ENCODE results near the gene FYCO1. TPM values are rescaled to one million over a fixed set of nuclear protein-coding genes. Genes with fewer than 3 reads are reported as not detected.

Gene FYCO1
- total RNA-seq, 3 donors from 2014 or later (not counting 1 experiment from before 2014, with no cell fraction given), result 23.0 to 28.4 (median 27.5) TPM

- no peak overlapping the region for H3K27ac ChIP-seq (ENCODE audit: low read length)
- Mint-ChIP-seq H3K9me3 (peaks cover 0 to 3% of the 10 kb centered on the region in 2 donors), H3K4me1 (peaks cover 0 to 6% of the 10 kb centered on the region in 2 donors), H3K4me3 (no peak overlapping the region), H3K27ac (no peak overlapping the region), H3K27me3 (ENCODE audit: low read depth in 2 of 2) (peaks cover 27 to 53% of the 10 kb centered on the region in 2 donors), H3K36me3 (no peaks in the 10 kb centered on the region)
- H3K4me1 ChIP-seq (ENCODE audit: control insufficient read depth, insufficient read depth, low read length), result no peaks in the 10 kb centered on the region
- WGBS (ENCODE audit: insufficient coverage), result 75% methylated on average over 3 of the region's 3 CpGs
- H3K4me3 ChIP-seq (ENCODE audit: low read length), result no peak overlapping the region
- no peaks in the 10 kb centered on the region for H3K27me3 ChIP-seq (ENCODE audit: control insufficient read depth, insufficient read depth, low read length)
- ATAC-seq, result no peak
- no peaks in the 10 kb centered on the region for H3K36me3 ChIP-seq (ENCODE audit: control insufficient read depth, insufficient read depth, low read length)
- intact Hi-C loops (cut with micrococcal nuclease), result no loop called here
- H3K9me3 ChIP-seq (ENCODE audit: control insufficient read depth, insufficient read depth, low read length), result peaks cover 3% of the 10 kb centered on the region
- DNase-seq, result no peak
- TF ChIP-seq CTCF (IDR thresholded peaks at IDR 0.05), result no peak
Observed at GRCh38 chr3:46024131-46024530, 28.5 kb upstream of the FYCO1 start.

- Histone ChIP-seq H3K36me3 (ENCODE audit: control insufficient read depth, insufficient read depth, low read length) (no peaks in the 10 kb centered on the region), H3K27ac (ENCODE audit: low read length) (no peak overlapping the region), H3K9me3 (ENCODE audit: control insufficient read depth, insufficient read depth, low read length) (peaks cover 3% of the 10 kb centered on the region), H3K4me3 (ENCODE audit: low read length) (no peak overlapping the region), H3K27me3 (ENCODE audit: control insufficient read depth, insufficient read depth, low read length) (no peaks in the 10 kb centered on the region), H3K4me1 (ENCODE audit: control insufficient read depth, insufficient read depth, low read length) (peaks cover 4% of the 10 kb centered on the region)
- Mint-ChIP-seq H3K9me3 (peaks cover 0 to 3% of the 10 kb centered on the region in 2 donors), H3K4me3 (no peak overlapping the region), H3K4me1 (peaks cover 0 to 10% of the 10 kb centered on the region in 2 donors), H3K36me3 (no peaks in the 10 kb centered on the region), H3K27me3 (ENCODE audit: low read depth in 2 of 2) (peaks cover 30 to 63% of the 10 kb centered on the region in 2 donors), H3K27ac (no peak overlapping the region)
- TF ChIP-seq CTCF (IDR thresholded peaks at IDR 0.05), result no peak
- 97% methylated on average over 33 of the region's 34 CpGs for WGBS (ENCODE audit: insufficient coverage)
- intact Hi-C loops (cut with micrococcal nuclease), result no loop called here
- DNase-seq (no peak), ATAC-seq (no peak)
Observed at GRCh38 chr3:46022909-46023785, 27.5 kb upstream of the FYCO1 start.

DNA sequence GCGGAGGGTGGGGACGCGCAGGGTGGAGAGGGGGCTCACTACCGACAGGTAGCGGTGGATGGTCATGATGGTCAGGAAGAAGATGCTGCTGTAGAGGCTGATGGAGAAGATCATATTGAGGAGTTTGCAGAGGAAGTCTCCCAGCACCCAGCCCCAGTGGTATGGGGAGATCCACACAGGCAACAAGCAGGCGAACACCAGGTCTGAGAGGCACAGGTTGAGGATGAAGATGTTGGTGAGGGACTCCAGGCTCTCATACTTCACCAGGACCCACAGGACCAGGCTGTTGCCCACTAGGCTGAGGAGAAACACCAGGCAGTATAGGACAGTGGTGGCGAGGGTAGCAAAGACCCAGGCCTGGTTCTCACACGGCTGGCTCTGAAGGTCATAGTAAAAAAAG lies 25.9 kb upstream of the FYCO1 start:
- DNase-seq (no peak), ATAC-seq (no peak)
- Histone ChIP-seq H3K9me3 (ENCODE audit: control insufficient read depth, insufficient read depth, low read length) (no peaks in the 10 kb centered on the region), H3K36me3 (ENCODE audit: control insufficient read depth, insufficient read depth, low read length) (no peaks in the 10 kb centered on the region), H3K4me1 (ENCODE audit: control insufficient read depth, insufficient read depth, low read length) (peaks cover 14% of the 10 kb centered on the region), H3K4me3 (ENCODE audit: low read length) (no peak overlapping the region), H3K27ac (ENCODE audit: low read length) (no peak overlapping the region), H3K27me3 (ENCODE audit: control insufficient read depth, insufficient read depth, low read length) (peaks cover 6% of the 10 kb centered on the region)
- H3K27me3 Mint-ChIP-seq (ENCODE audit: low read depth in 2 of 2), result peaks cover 31 to 79% of the 10 kb centered on the region in 2 donors
- WGBS (ENCODE audit: insufficient coverage), result 97% methylated on average over 8 of the region's 8 CpGs
- TF ChIP-seq CTCF (IDR thresholded peaks at IDR 0.05), result no peak
- no peaks in the 10 kb centered on the region for H3K9me3 Mint-ChIP-seq
- H3K4me1 Mint-ChIP-seq, result peaks cover 0 to 20% of the 10 kb centered on the region in 2 donors
- intact Hi-C loops (cut with micrococcal nuclease), result no loop called here
- no peaks in the 10 kb centered on the region for H3K36me3 Mint-ChIP-seq
- H3K4me3 Mint-ChIP-seq, result no peak overlapping the region
- no peak overlapping the region for H3K27ac Mint-ChIP-seq

Measured in natural killer cell (primary cell).